Measurements from ENCODE around the gene ARHGAP24.

- TF ChIP-seq CTCF (IDR thresholded peaks at IDR 0.05; ENCODE audit: insufficient read depth, low read length, poor library complexity, severe bottlenecking) = no peak
- TF ChIP-seq EZH2phosphoT487 (conservative IDR thresholded peaks at IDR 0.05; ENCODE audit: low read length) = no peak
Observed at GRCh38 chr4:85737254-85737653, 262.3 kb downstream of the ARHGAP24 start.
